NCI-H1436 treated with DMSO at 0.1 percent for 48 hours (cell line): ENCODE results near the gene TNXB.
"Not testable (repeated sequence)": the region's sequence is repeated elsewhere in the genome, so short reads cannot be mapped to it uniquely, and the experiment has no call there.

ENCODE experiments used
- DNase-seq: peaks from one replicate; lab custom pipeline; 2025; lab: John Stamatoyannopoulos, UW

The TNXB gene

GRCh38 chr6:32112431-32112980, 3.4 kb upstream of the TNXB start:
- DNase-seq = no peak

GRCh38 chr6:32111424-32112066, 2.4 kb upstream of the TNXB start:
- no peak for DNase-seq

- no peak for DNase-seq
Observed at GRCh38 chr6:32110632-32111031, 1.5 kb upstream of the TNXB start.

- DNase-seq = no peak
Observed at GRCh38 chr6:32109765-32110160, 625 bp upstream of the TNXB start.

GRCh38 chr6:32108727-32109113, 418 bp downstream of the TNXB start:
- no peak for DNase-seq

GRCh38 chr6:32108094-32108627, 977 bp downstream of the TNXB start:
- DNase-seq = no peak

- no peak for DNase-seq
Observed at GRCh38 chr6:32107406-32107805, 1.7 kb downstream of the TNXB start.

GRCh38 chr6:32105433-32105832, 3.7 kb downstream of the TNXB start:
- no peak for DNase-seq

- no peak for DNase-seq
Observed at GRCh38 chr6:32102255-32102654, 6.9 kb downstream of the TNXB start.

- not testable (repeated sequence) for DNase-seq
Observed at GRCh38 chr6:32100251-32100650, 8.9 kb downstream of the TNXB start.

- DNase-seq = no peak
Observed at GRCh38 chr6:32097364-32097763, 11.8 kb downstream of the TNXB start.

GRCh38 chr6:32096394-32097258, 12.5 kb downstream of the TNXB start:
- DNase-seq = no peak

GRCh38 chr6:32096087-32096393, 13.1 kb downstream of the TNXB start:
- DNase-seq = no peak

GRCh38 chr6:32095338-32096086, 13.6 kb downstream of the TNXB start:
- no peak for DNase-seq

GRCh38 chr6:32092760-32093497, 16.2 kb downstream of the TNXB start:
- DNase-seq = no peak

- DNase-seq = no peak
Observed at GRCh38 chr6:32089082-32089828, 19.9 kb downstream of the TNXB start.

GRCh38 chr6:32088487-32089049, 20.6 kb downstream of the TNXB start:
- DNase-seq = no peak

- no peak for DNase-seq
Observed at GRCh38 chr6:32087574-32088486, 21.3 kb downstream of the TNXB start.
